ENCODE measurements around the gene ENG.
"Not testable (repeated sequence)": the region's sequence is repeated elsewhere in the genome, so short reads cannot be mapped to it uniquely, and the experiment has no call there.

Gene ENG

DNA sequence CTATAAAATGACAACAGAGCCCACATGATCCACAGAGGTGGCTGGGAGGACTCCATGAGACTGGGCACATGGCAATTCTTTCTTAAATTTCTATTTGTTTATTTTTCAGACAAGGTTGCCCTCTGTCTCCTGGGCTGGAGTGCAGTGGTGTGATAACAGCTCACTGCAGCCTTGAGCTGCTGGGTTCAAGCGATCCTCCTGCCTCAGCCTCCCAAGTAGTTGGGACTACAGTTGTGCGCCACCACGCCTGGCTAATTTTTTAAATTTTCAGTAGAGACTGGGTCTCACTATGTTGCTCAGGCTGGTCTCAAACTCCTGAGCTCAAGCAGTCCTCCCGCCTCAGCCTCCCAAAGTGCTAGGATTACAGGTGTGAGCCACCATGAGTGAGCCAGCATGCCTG, 8.8 kb downstream of the ENG start:
- H3K27ac Mint-ChIP-seq, ATAC-seq, H3K9me3 Mint-ChIP-seq, H3K27me3 Mint-ChIP-seq, H3K4me1 Mint-ChIP-seq, H3K4me3 Mint-ChIP-seq: not testable (repeated sequence)
- peaks cover 19% of the 10 kb centered on the region for H3K36me3 Mint-ChIP-seq

DNA sequence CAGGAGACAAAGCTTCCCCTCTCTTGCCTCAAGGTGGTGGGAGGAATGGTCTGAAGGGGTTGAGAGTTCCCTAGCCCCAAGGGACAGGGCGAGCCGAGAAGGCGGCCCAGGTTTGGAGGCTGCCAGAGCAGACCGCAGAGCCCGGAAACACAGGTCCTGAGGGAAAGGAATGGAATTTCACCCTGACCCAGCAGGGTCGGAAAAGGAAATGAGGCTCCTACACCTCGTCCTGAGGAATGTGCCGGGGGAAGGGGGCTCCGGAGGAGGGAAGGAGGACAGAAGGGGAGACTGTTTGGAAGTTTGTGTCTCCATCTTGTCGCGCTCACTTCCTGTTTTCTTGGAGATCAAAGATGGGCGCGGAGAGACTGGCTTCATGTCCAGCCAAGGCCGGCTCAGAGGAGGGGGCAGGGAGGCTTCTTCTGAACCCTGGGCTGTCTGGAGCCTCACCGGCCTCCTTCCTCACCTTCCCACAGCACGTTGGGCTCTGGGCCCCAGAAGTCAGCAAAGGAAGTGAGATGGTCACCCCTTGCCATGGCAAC, 9.6 kb downstream of the ENG start:
- ATAC-seq = peak; percentile 8
- H3K27me3 Mint-ChIP-seq = no peaks in the 10 kb centered on the region
- H3K36me3 Mint-ChIP-seq = peaks cover 13% of the 10 kb centered on the region
- H3K4me3 Mint-ChIP-seq = no peak overlapping the region
- H3K4me1 Mint-ChIP-seq = no peaks in the 10 kb centered on the region
- H3K27ac Mint-ChIP-seq = no peak overlapping the region
- peaks cover 10% of the 10 kb centered on the region for H3K9me3 Mint-ChIP-seq

DNA sequence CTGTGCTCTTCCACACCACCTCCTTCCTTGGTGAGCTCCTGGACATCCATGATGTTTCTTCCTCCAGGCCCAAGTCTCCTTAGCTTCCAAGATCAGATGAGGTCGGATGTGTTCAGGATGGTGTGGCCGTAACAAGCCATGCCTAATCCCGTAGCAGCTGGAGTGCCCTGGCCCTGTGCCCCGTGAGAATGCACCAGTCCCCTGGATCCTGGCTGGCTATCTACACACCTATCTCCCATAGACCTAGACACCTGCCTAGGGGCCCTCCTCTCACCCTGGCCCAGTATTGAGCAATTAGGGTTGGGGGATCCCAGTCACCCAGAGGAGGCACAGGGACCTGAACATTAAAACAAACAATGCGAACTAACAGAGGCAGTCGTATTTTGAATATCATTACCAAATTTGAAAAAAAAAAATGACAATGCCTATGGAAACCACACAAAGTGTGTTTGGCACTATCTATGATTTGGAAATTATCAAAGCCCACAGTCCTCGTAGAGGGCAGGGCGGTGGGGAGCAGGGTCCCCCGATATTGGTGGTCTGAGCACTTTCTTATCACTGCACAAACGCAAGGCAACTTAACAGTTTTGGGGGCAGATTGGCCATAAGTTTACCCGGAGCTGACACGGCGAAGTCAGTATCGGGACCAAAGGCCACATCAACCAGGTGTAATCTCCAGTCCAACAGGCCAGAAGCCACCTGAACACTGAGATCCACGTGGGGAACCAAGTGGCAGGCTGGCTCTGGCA, 13.2 kb downstream of the ENG start:
- Mint-ChIP-seq H3K27me3 (no peaks in the 10 kb centered on the region), H3K27ac (peak overlapping the region; percentile 27), H3K4me3 (no peak overlapping the region), H3K36me3 (no peaks in the 10 kb centered on the region), H3K4me1 (peaks cover 11% of the 10 kb centered on the region), H3K9me3 (no peaks in the 10 kb centered on the region)
- no peak for ATAC-seq

DNA sequence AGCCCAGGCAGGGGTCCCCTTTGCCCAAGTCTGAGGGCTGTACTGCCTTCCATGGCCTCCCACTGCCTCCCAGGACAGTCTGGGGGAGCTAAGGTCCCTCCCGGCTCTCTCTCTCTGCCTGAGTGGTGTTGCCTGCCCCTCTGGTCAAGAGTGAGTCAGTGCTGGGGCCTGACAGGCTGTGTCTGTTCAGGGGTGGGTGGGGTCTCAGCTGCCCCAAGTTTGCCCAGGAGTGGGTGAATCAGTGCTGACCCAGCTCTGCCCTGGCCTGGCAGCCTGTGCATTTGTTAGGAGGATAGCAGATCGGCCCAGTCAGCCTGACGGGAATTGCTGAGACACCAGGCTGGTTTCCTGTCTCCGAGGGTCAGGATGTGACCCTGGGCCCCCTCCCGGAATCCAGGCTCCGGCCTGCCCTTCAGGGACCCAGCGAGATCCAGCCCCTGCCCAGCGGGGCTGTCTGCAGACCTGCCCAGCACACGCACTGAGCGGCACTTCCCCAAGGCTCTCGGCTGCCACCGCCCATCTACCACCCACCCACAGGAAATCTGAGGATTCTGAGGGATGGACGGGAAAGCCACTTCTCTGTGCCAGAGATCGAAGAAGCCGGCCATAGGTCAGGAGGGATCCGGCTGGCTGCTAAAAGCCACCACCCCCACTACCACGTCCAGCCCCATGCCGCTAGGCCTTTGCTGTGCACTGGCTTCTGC, 15.9 kb downstream of the ENG start:
- Mint-ChIP-seq H3K27ac (peak overlapping the region; percentile 26), H3K27me3 (no peaks in the 10 kb centered on the region), H3K9me3 (no peaks in the 10 kb centered on the region), H3K4me3 (no peak overlapping the region), H3K4me1 (peaks cover 25% of the 10 kb centered on the region), H3K36me3 (no peaks in the 10 kb centered on the region)
- ATAC-seq = no peak

DNA sequence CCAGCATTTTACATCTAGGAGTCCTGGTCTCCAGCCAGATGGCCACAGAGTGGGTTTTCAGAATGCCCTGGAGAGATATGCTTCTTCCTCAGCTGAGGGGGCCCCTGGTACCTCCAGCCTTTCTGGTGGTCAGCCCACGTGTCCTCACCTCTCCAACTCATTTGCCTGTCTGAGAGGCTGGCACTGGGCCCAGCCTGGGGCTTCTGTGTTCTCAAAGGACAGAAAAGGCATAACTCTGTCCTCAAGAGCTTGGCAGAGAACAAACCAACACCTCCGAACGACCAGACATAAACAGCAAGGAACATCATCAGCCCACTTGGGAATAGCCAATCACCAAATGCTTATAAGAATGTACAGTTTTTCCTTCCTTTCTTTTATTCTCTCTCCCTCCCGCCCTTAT, 17.1 kb downstream of the ENG start:
- Mint-ChIP-seq H3K27me3 (no peaks in the 10 kb centered on the region), H3K4me1 (peaks cover 29% of the 10 kb centered on the region), H3K9me3 (no peaks in the 10 kb centered on the region), H3K36me3 (no peaks in the 10 kb centered on the region), H3K4me3 (no peak overlapping the region), H3K27ac (no peak overlapping the region)
- ATAC-seq = no peak

DNA sequence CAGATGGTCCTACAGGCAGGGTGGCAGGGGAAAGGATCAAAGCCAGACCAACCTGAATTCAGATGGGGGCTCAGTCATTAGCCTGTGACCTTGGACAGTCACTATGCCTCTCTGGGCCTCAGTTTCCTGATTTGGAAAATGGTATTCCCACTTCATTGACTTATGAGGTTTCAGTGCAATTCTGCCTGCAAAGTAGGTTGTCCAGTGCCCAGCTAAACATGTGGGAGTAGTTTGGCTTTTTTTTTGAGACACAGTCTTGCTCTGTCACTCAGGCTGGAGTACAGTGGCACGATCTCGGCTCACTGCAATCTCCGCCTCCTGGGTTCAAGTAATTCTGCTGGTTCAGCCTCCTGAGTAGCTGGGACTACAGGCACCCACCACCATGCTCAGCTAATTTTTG, 17.9 kb downstream of the ENG start:
- peak overlapping the region; percentile 75 for H3K27ac Mint-ChIP-seq
- H3K9me3 Mint-ChIP-seq = not testable (repeated sequence)

DNA sequence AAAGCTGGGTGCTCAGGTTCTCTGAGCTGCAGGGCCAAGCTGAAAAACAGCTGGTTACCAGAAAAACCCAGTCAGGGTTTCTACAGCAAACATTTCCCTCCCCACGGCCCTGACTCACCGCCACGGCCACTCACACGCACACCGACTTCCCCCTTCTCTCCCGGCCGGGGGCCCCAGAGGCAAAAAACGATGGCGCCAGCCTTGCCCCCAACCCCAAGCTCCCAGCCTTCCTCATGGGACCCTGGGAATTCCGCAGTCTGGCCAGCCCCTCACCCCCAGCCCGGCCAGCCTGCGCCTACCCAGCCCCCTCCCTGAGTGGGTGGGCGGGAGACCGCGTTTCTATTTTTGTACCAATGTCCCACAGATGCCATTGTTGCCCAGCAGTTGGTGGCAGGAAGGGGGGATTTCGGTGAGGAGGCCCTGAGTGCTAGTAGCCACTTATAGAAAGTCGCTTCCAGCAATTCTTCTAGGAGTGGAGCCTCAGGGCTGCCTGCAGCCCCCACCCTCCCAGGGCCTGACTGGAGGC, 18.4 kb downstream of the ENG start:
- peaks cover 29% of the 10 kb centered on the region for H3K4me1 Mint-ChIP-seq
- no peaks in the 10 kb centered on the region for H3K9me3 Mint-ChIP-seq
- peak overlapping the region; percentile 75 for H3K27ac Mint-ChIP-seq
- no peak overlapping the region for H3K4me3 Mint-ChIP-seq
- no peaks in the 10 kb centered on the region for H3K36me3 Mint-ChIP-seq
- H3K27me3 Mint-ChIP-seq = no peaks in the 10 kb centered on the region
- peak; percentile 74 for ATAC-seq

More for the DNA sequence above, 17.9 kb downstream of the ENG start:
- H3K36me3 Mint-ChIP-seq, H3K4me3 Mint-ChIP-seq, H3K27me3 Mint-ChIP-seq, ATAC-seq: not testable (repeated sequence)
- peaks cover 29% of the 10 kb centered on the region for H3K4me1 Mint-ChIP-seq

DNA sequence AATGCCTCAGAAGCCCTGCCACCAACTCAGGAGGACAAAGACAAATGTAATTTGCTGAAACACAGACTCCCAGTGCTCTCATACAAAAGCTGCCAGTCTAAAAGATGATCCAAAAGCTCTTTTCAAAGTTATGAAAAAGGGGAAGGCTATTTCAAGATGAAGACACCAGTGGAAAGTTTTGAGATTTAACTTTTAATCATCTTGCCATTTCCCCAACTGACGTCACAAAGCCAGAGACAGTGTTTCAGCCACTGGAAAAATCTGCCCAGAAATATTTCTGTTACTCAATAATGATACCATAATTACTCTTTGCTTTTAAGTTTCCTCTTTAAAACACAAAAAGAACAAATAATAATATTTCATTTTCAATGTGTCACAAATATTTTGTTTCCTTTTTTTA, 20.9 kb downstream of the ENG start:
- ATAC-seq = no peak

DNA sequence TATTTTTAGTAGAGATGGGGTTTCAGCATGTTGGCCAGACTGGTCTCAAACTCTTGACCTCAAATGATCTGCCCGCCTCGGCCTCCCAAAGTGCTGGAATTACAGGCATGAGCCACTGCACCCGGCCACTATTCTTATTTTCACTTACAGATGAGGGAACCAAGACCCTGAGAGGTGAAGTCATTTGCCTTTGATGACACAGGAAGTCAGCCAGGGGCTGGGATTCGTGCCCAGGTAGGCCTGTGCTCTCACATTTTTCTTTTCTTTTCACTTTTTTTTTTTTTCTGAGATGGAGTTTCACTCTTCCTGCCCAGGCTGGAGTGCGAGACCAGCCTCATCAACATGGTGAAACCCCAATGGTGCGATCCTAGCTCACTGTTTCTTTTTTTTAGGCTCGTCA, 22.2 kb downstream of the ENG start:
- H3K4me3 Mint-ChIP-seq = no peak overlapping the region
- no peaks in the 10 kb centered on the region for H3K9me3 Mint-ChIP-seq
- no peaks in the 10 kb centered on the region for H3K36me3 Mint-ChIP-seq
- ATAC-seq = no peak
- no peak overlapping the region for H3K27ac Mint-ChIP-seq
- H3K27me3 Mint-ChIP-seq = no peaks in the 10 kb centered on the region
- peaks cover 20% of the 10 kb centered on the region for H3K4me1 Mint-ChIP-seq

More for the DNA sequence above, 20.9 kb downstream of the ENG start:
- Mint-ChIP-seq H3K4me3 (no peak overlapping the region), H3K27ac (no peak overlapping the region), H3K36me3 (no peaks in the 10 kb centered on the region), H3K9me3 (no peaks in the 10 kb centered on the region), H3K4me1 (peaks cover 20% of the 10 kb centered on the region), H3K27me3 (no peaks in the 10 kb centered on the region)

DNA sequence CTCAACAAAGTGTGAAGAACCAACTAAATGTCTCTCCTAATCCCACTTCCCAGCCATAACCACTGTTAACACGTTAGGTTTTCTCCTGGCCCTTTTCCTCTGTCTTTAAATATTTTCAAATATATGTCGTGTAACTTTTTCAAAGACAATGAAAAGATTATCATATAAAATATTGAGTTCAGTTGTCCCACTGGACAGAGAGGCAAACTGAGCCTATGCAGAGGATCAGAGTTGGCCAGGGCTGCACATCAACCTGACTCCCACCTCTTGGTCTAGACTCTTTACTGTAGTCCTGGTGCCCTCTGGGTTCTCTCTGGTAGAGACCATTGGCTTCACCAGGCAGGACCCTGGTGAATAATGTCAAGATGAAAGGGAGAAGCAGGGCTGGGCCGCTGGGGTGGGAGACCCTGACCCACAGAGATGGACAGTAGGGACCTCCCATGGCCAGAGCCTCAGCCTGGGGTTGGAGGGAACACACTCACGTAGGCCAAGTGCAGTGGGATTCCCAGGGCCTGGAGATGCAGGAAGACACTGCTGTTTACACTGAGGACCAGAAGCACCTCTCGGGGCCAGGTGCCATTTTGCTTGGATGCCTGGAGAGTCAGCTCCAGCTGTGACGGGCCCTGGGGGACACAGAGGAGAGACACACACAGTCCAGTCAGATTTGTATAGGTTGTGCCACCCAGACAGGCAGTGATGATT, 25.1 kb downstream of the ENG start:
- Mint-ChIP-seq H3K27ac (peak overlapping the region; percentile 15), H3K9me3 (no peaks in the 10 kb centered on the region), H3K27me3 (no peaks in the 10 kb centered on the region), H3K4me3 (no peak overlapping the region), H3K4me1 (peaks cover 5% of the 10 kb centered on the region), H3K36me3 (no peaks in the 10 kb centered on the region)
- ATAC-seq = peak; percentile 5

DNA sequence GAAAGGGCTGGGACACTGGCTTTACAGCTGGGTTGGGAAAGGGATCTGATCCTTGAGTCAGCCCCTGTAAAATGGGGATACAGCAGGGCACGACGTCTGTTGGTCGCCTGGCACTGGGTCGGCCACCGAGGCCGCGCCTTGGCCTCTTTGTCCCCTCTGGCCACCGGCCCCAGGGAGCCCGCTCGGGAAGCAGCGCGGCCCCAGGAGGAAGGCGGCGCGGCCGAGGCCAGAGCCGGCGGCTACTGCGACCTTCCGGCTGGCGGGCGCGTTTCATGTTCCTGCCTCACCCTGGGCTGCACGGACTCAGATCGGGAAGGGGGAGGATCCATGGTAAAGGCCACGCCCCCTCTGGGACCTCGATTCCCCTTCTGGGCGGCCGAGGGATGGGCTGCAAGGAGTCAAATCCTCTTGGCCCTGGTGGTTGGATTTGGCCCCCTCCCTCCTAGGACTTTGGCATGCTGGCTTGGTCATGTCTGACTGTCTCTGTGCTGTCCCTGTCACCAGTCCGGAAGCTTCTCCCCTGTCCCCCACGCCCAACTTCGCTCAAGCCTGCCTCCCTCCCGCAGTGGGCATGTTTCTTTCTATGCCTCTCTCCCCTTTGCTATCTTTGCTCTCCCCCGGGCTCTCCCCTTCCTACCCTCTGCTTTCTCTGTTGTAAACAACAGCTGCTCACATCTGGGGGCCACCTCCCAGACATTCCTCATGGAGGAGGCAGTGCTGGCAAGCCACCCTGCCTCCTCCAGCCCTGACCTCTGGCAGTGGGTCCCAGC, 26.0 kb downstream of the ENG start:
- no peak for ATAC-seq
- H3K27me3 Mint-ChIP-seq = no peaks in the 10 kb centered on the region
- no peaks in the 10 kb centered on the region for H3K9me3 Mint-ChIP-seq
- H3K4me1 Mint-ChIP-seq = peaks cover 3% of the 10 kb centered on the region
- no peak overlapping the region for H3K4me3 Mint-ChIP-seq
- no peaks in the 10 kb centered on the region for H3K36me3 Mint-ChIP-seq
- H3K27ac Mint-ChIP-seq = no peak overlapping the region

DNA sequence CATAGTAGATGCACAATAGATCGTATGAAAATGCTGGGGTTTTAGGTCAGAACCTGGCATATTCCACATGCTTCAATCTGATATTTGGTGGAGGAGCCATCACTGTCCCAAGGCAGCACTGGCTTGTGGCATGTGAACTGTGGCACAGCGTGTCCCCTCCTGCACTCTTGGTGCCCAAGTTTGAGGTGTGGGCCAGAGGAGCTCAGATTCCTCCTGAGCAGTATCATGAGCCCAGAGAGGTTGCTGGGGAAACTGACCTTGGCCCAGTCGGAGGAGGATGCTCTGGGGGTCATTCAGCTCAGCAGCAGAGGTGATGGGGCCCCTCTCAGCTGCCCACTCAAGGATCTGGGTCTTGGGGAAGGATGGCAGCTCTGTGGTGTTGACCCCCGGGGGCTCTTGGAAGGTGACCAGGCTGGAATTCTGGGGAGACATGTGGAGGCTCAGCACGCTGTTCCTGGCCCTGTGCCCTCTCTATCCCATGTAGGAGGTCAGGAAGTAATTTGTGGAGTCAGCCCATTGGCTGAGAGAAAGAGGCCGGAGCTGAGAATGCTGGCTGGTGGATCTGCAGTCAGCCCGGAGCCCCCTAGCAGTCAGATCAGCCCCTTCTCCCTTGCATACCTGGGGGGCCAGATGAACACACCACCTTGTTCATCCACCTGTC, 28.1 kb downstream of the ENG start:
- Mint-ChIP-seq H3K27me3 (no peaks in the 10 kb centered on the region), H3K9me3 (no peaks in the 10 kb centered on the region), H3K4me1 (no peaks in the 10 kb centered on the region), H3K36me3 (no peaks in the 10 kb centered on the region), H3K4me3 (no peak overlapping the region), H3K27ac (no peak overlapping the region)
- ATAC-seq = no peak

DNA sequence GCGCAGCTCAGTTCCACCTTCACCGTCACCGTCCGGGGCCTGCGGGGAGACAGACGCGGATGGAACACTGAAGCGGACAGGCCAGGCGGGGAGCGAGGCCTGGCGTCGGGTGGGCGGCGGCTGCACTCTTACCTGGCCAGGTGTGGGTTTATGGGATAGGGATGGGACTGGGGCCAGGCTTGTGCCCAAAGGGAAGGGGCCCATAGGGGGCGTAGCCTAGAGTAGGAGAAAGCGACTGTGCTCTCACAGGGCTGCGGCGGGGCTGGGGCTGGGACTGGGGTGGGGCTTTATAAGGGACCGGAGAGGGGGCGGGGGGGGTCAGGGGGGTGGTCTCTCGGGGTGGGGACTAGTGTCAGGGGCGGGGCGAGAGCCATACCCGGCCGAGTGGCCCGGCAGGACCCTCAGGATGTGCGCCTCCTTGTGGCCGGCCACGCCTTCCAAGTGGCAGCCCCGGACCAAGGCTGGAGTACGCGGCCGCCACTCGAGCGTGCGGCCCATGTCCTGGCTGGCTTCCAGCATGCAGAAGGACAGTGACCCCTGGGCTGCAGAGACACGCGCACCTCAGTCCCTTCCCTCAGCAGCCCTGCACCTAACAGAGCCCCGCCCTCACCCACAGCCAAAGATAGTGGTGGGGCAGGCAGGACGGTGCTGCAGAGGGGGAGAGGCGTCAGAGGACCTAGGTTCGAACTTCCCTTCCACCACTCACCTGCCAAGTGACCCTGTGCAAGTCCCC, 29.0 kb downstream of the ENG start:
- H3K9me3 Mint-ChIP-seq = no peaks in the 10 kb centered on the region
- H3K36me3 Mint-ChIP-seq = no peaks in the 10 kb centered on the region
- no peaks in the 10 kb centered on the region for H3K4me1 Mint-ChIP-seq
- peak; percentile 25 for ATAC-seq
- no peak overlapping the region for H3K27ac Mint-ChIP-seq
- no peaks in the 10 kb centered on the region for H3K27me3 Mint-ChIP-seq
- H3K4me3 Mint-ChIP-seq = no peak overlapping the region

DNA sequence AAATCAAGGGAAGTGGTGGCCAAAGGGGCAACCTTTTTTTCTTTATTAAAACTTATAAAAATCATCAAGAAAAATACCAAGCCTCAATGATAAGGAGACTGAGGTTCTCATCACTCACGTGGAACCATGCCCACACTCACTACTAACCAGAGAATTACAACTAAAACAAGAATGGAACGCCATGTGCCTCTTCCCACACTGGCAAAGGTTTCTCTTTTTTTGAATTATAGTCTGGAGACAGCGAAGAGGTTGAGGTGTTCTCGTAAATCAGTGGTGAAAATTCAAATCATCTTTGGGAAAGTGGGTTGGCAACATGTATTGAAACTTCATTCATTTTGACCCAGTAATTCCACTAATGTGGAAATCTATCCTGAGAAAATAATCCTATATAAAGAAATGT, 32.4 kb downstream of the ENG start:
- H3K4me1 Mint-ChIP-seq = no peaks in the 10 kb centered on the region
- H3K27me3 Mint-ChIP-seq = no peaks in the 10 kb centered on the region
- no peak overlapping the region for H3K27ac Mint-ChIP-seq
- H3K9me3 Mint-ChIP-seq = no peaks in the 10 kb centered on the region
- no peak overlapping the region for H3K4me3 Mint-ChIP-seq
- H3K36me3 Mint-ChIP-seq = peaks cover 17% of the 10 kb centered on the region
- ATAC-seq = no peak
